Hepatocyte (in vitro differentiated cells): ENCODE data around the gene MRPL21.

ENCODE experiments used
- EZH2 ChIP-seq: fragments of 200-600 bp; sonication (generic); IDR thresholded peaks from 2 replicates; pipeline ENCODE4 v1.6.1; 2016; ENCODE audit warnings: antibody characterized with exemption, mild to moderate bottlenecking, borderline replicate concordance
- TF ChIP-seq, protein P1 (sequence below): fragments of 200-600 bp; sonication (generic); IDR thresholded peaks from 2 replicates; pipeline ENCODE4 v1.5.1; 2016; ENCODE audit warnings: antibody characterized with exemption, mild to moderate bottlenecking; ENCODE audit not compliant: poor library complexity

GRCh38 chr11:68870470-68870869 lies 33.2 kb downstream of the MRPL21 start:
- TF ChIP-seq, protein P1, sequence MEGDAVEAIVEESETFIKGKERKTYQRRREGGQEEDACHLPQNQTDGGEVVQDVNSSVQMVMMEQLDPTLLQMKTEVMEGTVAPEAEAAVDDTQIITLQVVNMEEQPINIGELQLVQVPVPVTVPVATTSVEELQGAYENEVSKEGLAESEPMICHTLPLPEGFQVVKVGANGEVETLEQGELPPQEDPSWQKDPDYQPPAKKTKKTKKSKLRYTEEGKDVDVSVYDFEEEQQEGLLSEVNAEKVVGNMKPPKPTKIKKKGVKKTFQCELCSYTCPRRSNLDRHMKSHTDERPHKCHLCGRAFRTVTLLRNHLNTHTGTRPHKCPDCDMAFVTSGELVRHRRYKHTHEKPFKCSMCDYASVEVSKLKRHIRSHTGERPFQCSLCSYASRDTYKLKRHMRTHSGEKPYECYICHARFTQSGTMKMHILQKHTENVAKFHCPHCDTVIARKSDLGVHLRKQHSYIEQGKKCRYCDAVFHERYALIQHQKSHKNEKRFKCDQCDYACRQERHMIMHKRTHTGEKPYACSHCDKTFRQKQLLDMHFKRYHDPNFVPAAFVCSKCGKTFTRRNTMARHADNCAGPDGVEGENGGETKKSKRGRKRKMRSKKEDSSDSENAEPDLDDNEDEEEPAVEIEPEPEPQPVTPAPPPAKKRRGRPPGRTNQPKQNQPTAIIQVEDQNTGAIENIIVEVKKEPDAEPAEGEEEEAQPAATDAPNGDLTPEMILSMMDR, result no peak
- TF ChIP-seq EZH2, result no peak
